Uterus (tissue), 4 donors: Measurements from ENCODE around the gene PDE6H. TPM values are rescaled to one million over a fixed set of nuclear protein-coding genes. Genes with fewer than 3 reads are reported as not detected.

Experiments used
- DNase-seq, 2 donors: peaks; one replicate each; pipeline ENCODE4 v3.0.0-alpha.2; 2019 to 2020
- H3K27ac ChIP-seq, 2 donors: fragments of 200-600 bp; sonication (generic); 1 replicate in 1 of 2; 2 replicates in 1 of 2; pipeline ENCODE4 v1.5.1; 2016 to 2018
- H3K27me3 ChIP-seq, 2 donors: fragments of 200-600 bp; sonication (generic); one replicate each; pipeline ENCODE4 v1.5.1; 2018 to 2019; ENCODE audit warnings: control low read depth in 1 of 2
- H3K36me3 ChIP-seq, 2 donors: fragments of 200-600 bp; sonication (generic); one replicate each; pipeline ENCODE4 v1.5.1; 2019; ENCODE audit warnings: control low read depth in 1 of 2
- H3K4me1 ChIP-seq, 2 donors: fragments of 200-600 bp; sonication (generic); one replicate each; pipeline ENCODE4 v1.5.1; 2018 to 2019; ENCODE audit warnings: control low read depth in 1 of 2
- H3K4me3 ChIP-seq, 2 donors: fragments of 200-600 bp; sonication (generic); 1 replicate in 1 of 2; 2 replicates in 1 of 2; pipeline ENCODE4 v1.5.1; 2018 to 2019; ENCODE audit warnings: mild to moderate bottlenecking in 1 of 2
- H3K9me3 ChIP-seq, 2 donors: fragments of 200-600 bp; sonication (generic); one replicate each; pipeline ENCODE4 v1.5.1; 2019; ENCODE audit warnings: control low read depth in 1 of 2
- CTCF ChIP-seq, 4 experiments: fragments of 200-600 bp in 2 of 4; fragments of 450-650 bp in 2 of 4; sonication (generic) in 2 of 4; IDR thresholded peaks; one replicate each; pipeline ENCODE4 v1.5.1; 2016 to 2019; ENCODE audit warnings: antibody characterized with exemption in 4 of 4, mild to moderate bottlenecking in 2 of 4, moderate library complexity in 1 of 4
- POLR2A ChIP-seq, 2 donors: fragments of 450-650 bp; IDR thresholded peaks; one replicate each; pipeline ENCODE4 v1.6.1; 2016; ENCODE audit warnings: antibody characterized with exemption in 2 of 2, mild to moderate bottlenecking in 1 of 2, moderate library complexity in 1 of 2
- intact Hi-C: fragments of 100-400 bp; cut with DNase I; formaldehyde crosslinking; loops from one replicate; pipeline ENCODE4 v1.15.1; 2023; ENCODE audit warnings: low total_unique reads
- total RNA-seq, 4 donors: library from RNA; depleted of rRNA in 3 of 4; stranded (reverse); fragments of >200 nt in 3 of 4; gene quantifications; one replicate each; pipeline versions ENCODE4 v1.1.0 to v1.2.4, GENCODE V29; 2014 to 2023
- donor health status: DM: yes; HTN: yes; CAD: no.

Gene PDE6H
- total RNA-seq, 4 donors from 2014 or later = not detected

GRCh38 chr12:14970473-14970872, 2.4 kb upstream of the PDE6H start:
- H3K9me3 ChIP-seq = no peaks in the 10 kb centered on the region
- no peaks in the 10 kb centered on the region for H3K4me1 ChIP-seq
- no peak for TF ChIP-seq POLR2A (IDR thresholded peaks at IDR 0.05)
- H3K4me3 ChIP-seq = no peak overlapping the region
- no peaks in the 10 kb centered on the region for H3K27me3 ChIP-seq
- H3K27ac ChIP-seq = no peak overlapping the region
- intact Hi-C loops = no loop called here
- DNase-seq = no peak
- no peaks in the 10 kb centered on the region for H3K36me3 ChIP-seq

GRCh38 chr12:14974633-14975032, 1.8 kb downstream of the PDE6H start:
- Histone ChIP-seq H3K36me3 (no peaks in the 10 kb centered on the region), H3K9me3 (no peaks in the 10 kb centered on the region), H3K27ac (no peak overlapping the region), H3K4me3 (no peak overlapping the region), H3K27me3 (no peaks in the 10 kb centered on the region), H3K4me1 (no peaks in the 10 kb centered on the region)
- no peak for DNase-seq
- TF ChIP-seq POLR2A (IDR thresholded peaks at IDR 0.05) (no peak), CTCF (IDR thresholded peaks at IDR 0.05) (no peak)
- intact Hi-C loops = no loop called here

- Histone ChIP-seq H3K36me3 (no peaks in the 10 kb centered on the region), H3K27me3 (no peaks in the 10 kb centered on the region), H3K27ac (no peak overlapping the region), H3K4me3 (no peak overlapping the region), H3K4me1 (no peaks in the 10 kb centered on the region), H3K9me3 (no peaks in the 10 kb centered on the region)
- intact Hi-C loops = no loop called here
- no peak for DNase-seq
- TF ChIP-seq CTCF (IDR thresholded peaks at IDR 0.05) = no peak
- TF ChIP-seq POLR2A (IDR thresholded peaks at IDR 0.05) = no peak
These were observed 2.6 kb downstream of the PDE6H start for GRCh38 chr12:14975457-14975856.

- H3K4me1 ChIP-seq = no peaks in the 10 kb centered on the region
- no peaks in the 10 kb centered on the region for H3K9me3 ChIP-seq
- no peaks in the 10 kb centered on the region for H3K36me3 ChIP-seq
- DNase-seq = no peak
- intact Hi-C loops = no loop called here
- H3K4me3 ChIP-seq = no peak overlapping the region
- no peaks in the 10 kb centered on the region for H3K27me3 ChIP-seq
- no peak overlapping the region for H3K27ac ChIP-seq
- TF ChIP-seq POLR2A (IDR thresholded peaks at IDR 0.05) (no peak), CTCF (IDR thresholded peaks at IDR 0.05) (no peak)
These were observed 3.8 kb downstream of the PDE6H start for GRCh38 chr12:14976658-14977057.

- no peak overlapping the region for H3K27ac ChIP-seq
- H3K4me3 ChIP-seq = no peak overlapping the region
- TF ChIP-seq CTCF (IDR thresholded peaks at IDR 0.05) = no peak
- no peak for TF ChIP-seq POLR2A (IDR thresholded peaks at IDR 0.05)
- H3K9me3 ChIP-seq = no peaks in the 10 kb centered on the region
- intact Hi-C loops = no loop called here
- H3K27me3 ChIP-seq = no peaks in the 10 kb centered on the region
- no peak for DNase-seq
- no peaks in the 10 kb centered on the region for H3K4me1 ChIP-seq
- no peaks in the 10 kb centered on the region for H3K36me3 ChIP-seq
These were observed 6.6 kb downstream of the PDE6H start for GRCh38 chr12:14979468-14979867.

GRCh38 chr12:14981049-14981448, 8.2 kb downstream of the PDE6H start:
- H3K4me1 ChIP-seq = no peaks in the 10 kb centered on the region
- no peaks in the 10 kb centered on the region for H3K9me3 ChIP-seq
- H3K27me3 ChIP-seq = no peaks in the 10 kb centered on the region
- intact Hi-C loops = loop anchor here (10.0 kb wide), 1 partner anchor 46 kb away; the partner anchor contains the start of gene ERP27
- no peak overlapping the region for H3K27ac ChIP-seq
- TF ChIP-seq CTCF (IDR thresholded peaks at IDR 0.05) (no peak), POLR2A (IDR thresholded peaks at IDR 0.05) (no peak)
- H3K4me3 ChIP-seq = no peak overlapping the region
- no peak for DNase-seq
- H3K36me3 ChIP-seq = no peaks in the 10 kb centered on the region
